Gastroesophageal sphincter (tissue), 3 donors: ENCODE data around the gene CDK12.

ENCODE experiments used
- CTCF ChIP-seq, 4 experiments: fragments of 200-600 bp in 2 of 4; fragments of 450-650 bp in 2 of 4; sonication (generic) in 1 of 4; IDR thresholded peaks; one replicate each; pipeline ENCODE4 v1.5.1; 2017 to 2019; ENCODE audit warnings: antibody characterized with exemption in 4 of 4, mild to moderate bottlenecking in 2 of 4, moderate library complexity in 2 of 4
- POLR2AphosphoS5 ChIP-seq: sonication (generic); formaldehyde crosslinking; IDR thresholded peaks from one replicate; pipeline ENCODE4 v1.6.1; 2017; ENCODE audit warnings: antibody characterized with exemption

DNA sequence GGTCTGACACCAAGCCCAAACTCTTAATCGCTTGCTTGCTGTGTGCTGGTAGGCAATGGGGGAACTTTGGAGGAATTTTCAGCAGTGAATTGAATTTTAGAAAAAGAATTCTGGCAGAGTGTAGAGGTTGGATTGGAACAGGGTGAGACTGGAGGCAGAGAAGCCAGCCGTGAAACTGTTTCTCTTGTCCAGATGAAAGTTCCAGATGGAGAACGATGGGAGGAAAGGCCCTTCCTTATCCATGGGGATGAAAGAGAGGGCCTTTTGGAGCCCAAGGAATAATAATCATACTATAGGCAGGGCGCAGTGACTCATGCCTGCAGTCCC, 120.4 kb downstream of the CDK12 start:
- TF ChIP-seq POLR2AphosphoS5: no peak
- no peak for TF ChIP-seq CTCF (IDR thresholded peaks at IDR 0.05)
